RCC 7860 (cell line): ENCODE data around the gene PIKFYVE.
"Not testable (repeated sequence)": the region's sequence is repeated elsewhere in the genome, so short reads cannot be mapped to it uniquely, and the experiment has no call there.

ENCODE experiments used
- DNase-seq: peaks from one replicate; pipeline ENCODE4 v3.0.0-alpha.2; 2015; ENCODE audit warnings: low spot score
- FAIRE-seq: peaks from 2 replicates; lab custom pipeline; 2012; peaks lifted over from hg19 to GRCh38; lab: Jason Lieb, UNC

The PIKFYVE gene

GRCh38 chr2:208254871-208255556 is 11.0 kb upstream of the PIKFYVE start, which contains the start of gene IDH1:
TSS of gene IDH1 (minus strand) at chr2:208255071. CDS start at chr2:208251551, 3,520 bp downstream.
- peak; percentile 56 for FAIRE-seq

GRCh38 chr2:208255557-208256106 is 10.4 kb upstream of the PIKFYVE start:
- DNase-seq (no peak), FAIRE-seq (no peak)

More at GRCh38 chr2:208254871-208255556, 11.0 kb upstream of the PIKFYVE start, which contains the start of gene IDH1:
- DNase-seq = peak; percentile 83

- DNase-seq (no peak), FAIRE-seq (no peak)
Measured at GRCh38 chr2:208256192-208256782, 9.8 kb upstream of the PIKFYVE start.

- not testable (repeated sequence) for FAIRE-seq, DNase-seq
Measured at GRCh38 chr2:208256849-208257813, 8.9 kb upstream of the PIKFYVE start.

GRCh38 chr2:208265371-208265800 is 669 bp upstream of the PIKFYVE start:
- no peak for FAIRE-seq
- no peak for DNase-seq

GRCh38 chr2:208266553-208266893 is 468 bp downstream of the PIKFYVE start:
- FAIRE-seq (no peak), DNase-seq (no peak)

- FAIRE-seq = no peak
- no peak for DNase-seq
Measured at GRCh38 chr2:208266936-208267335, 881 bp downstream of the PIKFYVE start.

GRCh38 chr2:208267526-208267925 is 1.5 kb downstream of the PIKFYVE start:
- DNase-seq, FAIRE-seq: not testable (repeated sequence)

- DNase-seq (no peak), FAIRE-seq (no peak)
Measured at GRCh38 chr2:208268156-208268952, 2.3 kb downstream of the PIKFYVE start.

- no peak for FAIRE-seq
- no peak for DNase-seq
Measured at GRCh38 chr2:208269091-208269490, 3.0 kb downstream of the PIKFYVE start.

- DNase-seq (no peak), FAIRE-seq (no peak)
Measured at GRCh38 chr2:208274748-208275147, 8.7 kb downstream of the PIKFYVE start.

GRCh38 chr2:208278549-208278948 is 12.5 kb downstream of the PIKFYVE start:
- FAIRE-seq (no peak), DNase-seq (no peak)

GRCh38 chr2:208279236-208279635 is 13.2 kb downstream of the PIKFYVE start:
- FAIRE-seq = no peak
- DNase-seq = no peak

GRCh38 chr2:208280234-208280633 is 14.2 kb downstream of the PIKFYVE start:
- no peak for DNase-seq
- no peak for FAIRE-seq

- FAIRE-seq (peak; percentile 4), DNase-seq (no peak)
Measured at GRCh38 chr2:208280933-208281332, 14.9 kb downstream of the PIKFYVE start.

- DNase-seq (no peak), FAIRE-seq (no peak)
Measured at GRCh38 chr2:208285853-208286252, 19.8 kb downstream of the PIKFYVE start.

GRCh38 chr2:208294482-208295024 is 28.5 kb downstream of the PIKFYVE start:
- DNase-seq (no peak), FAIRE-seq (no peak)

GRCh38 chr2:208295834-208296233 is 29.8 kb downstream of the PIKFYVE start:
- FAIRE-seq = no peak
- DNase-seq = no peak

- FAIRE-seq (no peak), DNase-seq (no peak)
Measured at GRCh38 chr2:208296610-208297009, 30.6 kb downstream of the PIKFYVE start.

GRCh38 chr2:208297961-208298360 is 31.9 kb downstream of the PIKFYVE start:
- FAIRE-seq (no peak), DNase-seq (no peak)
